GM21381 (cell line): ENCODE data around the gene G6PC1.
"Not testable (repeated sequence)": the region's sequence is repeated elsewhere in the genome, so short reads cannot be mapped to it uniquely, and the experiment has no call there.

Source experiments
- ATAC-seq: cut with Tn5 transposase; IDR thresholded peaks from one replicate; pipeline ENCODE4 v1.9.1; 2021; ENCODE audit warnings: mild to moderate bottlenecking, moderate library complexity; ENCODE audit not compliant: unreplicated experiment

Gene G6PC1

DNA sequence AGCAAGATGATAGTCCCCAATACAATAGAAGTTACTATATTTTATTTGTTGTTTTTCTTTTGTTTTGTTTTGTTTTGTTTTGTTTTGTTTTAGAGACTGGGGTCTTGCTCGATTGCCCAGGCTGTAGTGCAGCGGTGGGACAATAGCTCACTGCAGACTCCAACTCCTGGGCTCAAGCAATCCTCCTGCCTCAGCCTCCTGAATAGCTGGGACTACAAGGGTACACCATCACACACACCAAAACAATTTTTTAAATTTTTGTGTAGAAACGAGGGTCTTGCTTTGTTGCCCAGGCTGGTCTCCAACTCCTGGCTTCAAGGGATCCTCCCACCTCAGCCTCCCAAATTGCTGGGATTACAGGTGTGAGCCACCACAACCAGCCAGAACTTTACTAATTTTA is 618 bp upstream of the G6PC1 start:
- not testable (repeated sequence) for ATAC-seq

DNA sequence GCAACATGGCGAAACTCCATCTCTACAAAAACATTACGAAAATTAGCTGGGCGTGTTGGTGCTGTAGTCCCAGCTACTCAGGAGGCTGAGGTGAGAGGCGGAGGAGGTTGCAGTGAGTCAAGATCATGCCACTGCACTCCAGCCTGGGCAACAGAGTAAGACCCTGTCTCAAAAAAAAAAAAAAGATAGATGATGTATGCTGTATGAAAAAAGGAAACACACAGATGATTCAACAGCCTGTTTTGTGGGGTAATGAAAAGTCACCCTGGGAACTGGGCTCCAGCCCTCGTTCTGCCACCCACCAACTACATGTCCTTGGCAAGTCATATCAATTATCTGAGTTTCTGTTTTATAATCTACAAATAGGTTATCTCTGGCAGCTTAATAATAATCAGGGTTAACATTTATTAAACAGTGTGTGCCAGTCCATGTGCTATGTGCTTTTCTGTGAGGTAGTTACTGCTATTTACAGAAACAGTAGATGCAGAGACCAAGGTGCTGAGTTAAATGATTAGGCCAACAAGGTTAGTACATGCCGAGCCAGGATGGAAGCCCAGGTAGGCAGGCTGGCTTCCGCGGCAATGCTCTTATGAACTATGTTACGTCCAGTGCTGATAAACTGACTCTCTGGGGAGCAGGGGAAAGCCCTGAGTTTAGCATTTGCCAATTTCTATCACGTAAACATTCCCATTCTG is 1.1 kb downstream of the G6PC1 start:
- ATAC-seq: no peak

- no peak for ATAC-seq
These were observed 3.5 kb downstream of the G6PC1 start for GRCh38 chr17:42904110-42904469.

- ATAC-seq: no peak
These were observed 6.3 kb downstream of the G6PC1 start for GRCh38 chr17:42906772-42907446.

- ATAC-seq: no peak
These were observed 8.5 kb downstream of the G6PC1 start for GRCh38 chr17:42908872-42909700.

GRCh38 chr17:42913522-42913921 is 12.9 kb downstream of the G6PC1 start:
- ATAC-seq: no peak

DNA sequence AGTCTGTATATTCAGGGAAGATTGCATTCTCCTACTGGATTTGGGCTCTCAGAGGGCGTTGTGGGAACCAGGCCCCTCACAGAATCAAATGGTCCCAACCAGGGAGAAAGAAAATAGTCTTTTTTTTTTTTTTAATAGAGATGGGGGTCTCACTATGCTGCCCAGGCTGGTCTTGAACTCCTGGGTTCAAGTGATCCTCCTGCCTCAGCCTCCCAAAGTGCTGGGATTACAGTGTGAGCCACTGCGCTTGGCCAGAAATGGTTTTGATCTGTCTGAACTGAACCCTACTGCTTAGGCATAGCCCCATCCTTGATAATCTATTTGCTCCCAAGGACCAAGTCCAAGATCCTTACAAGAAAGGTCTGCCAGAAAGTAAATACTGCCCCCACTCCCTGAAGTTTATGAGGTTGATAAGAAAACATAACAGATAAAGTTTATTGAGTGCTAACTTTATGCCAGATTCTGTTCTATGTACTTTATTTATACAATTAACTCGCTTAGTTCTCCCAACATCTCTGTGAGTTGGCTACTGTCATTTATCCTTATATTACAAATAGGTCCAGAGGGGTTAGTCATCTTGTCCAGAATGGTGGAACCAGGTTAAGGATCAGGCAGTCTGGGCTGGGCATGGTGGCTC is 13.5 kb downstream of the G6PC1 start:
- ATAC-seq: no peak

GRCh38 chr17:42915288-42915687 is 14.7 kb downstream of the G6PC1 start:
- ATAC-seq: not testable (repeated sequence)

DNA sequence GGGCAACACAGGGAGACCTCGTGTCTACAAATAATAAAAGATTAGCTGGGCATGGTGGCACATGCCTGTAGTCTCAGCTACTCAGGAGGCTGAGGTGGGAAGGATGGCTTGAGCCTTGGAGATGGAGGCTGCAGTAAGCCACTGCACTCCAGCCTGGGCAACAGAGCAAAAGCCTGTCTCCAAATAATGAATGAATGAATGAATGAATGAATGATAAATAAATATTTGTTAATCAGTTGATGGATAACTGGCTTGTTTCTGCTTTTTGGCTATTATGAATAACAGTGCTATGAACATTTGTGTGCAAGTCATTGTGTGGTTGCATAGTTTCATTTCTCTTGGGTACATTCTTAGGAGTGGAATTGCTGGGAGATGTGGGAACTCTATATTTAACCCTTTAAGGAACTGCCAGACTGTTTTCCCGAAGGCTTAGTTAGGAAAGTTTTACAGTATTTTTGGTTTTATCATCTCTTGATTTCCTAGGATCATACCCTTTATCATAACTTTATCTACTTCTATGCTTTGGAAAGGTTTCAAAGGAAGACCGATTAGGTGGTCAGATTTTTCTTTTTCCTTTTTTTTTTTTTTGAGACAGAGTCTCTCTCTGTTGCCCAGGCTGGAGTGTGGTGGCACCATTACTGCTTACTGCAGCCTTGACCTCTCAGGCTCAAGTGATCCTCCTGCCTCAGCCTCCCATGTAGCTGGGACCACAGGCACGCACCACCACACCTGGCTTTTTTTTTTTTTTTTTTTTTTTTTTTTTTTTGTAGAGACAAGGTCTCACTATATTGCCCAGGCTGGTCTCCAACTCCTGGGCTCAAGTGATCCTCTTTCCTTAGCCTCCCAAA is 16.0 kb downstream of the G6PC1 start:
- not testable (repeated sequence) for ATAC-seq

DNA sequence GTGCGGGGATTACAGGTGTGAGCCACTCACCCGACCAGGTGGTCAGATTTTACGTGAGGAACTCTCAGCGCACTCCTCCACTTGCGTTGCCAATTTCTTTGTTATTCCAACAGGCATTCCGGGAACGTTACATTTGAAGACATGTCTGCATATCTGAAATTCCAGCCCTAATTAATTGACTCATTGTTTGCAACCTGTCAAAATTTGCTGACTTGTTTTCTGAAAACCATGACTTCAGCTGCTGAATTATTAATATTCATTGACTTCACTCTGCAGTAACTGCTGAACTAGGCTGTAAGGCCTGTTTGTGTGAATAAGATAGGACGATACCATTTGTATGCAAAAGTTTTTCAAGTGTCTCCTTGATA is 16.6 kb downstream of the G6PC1 start:
- ATAC-seq: no peak

GRCh38 chr17:42918902-42919521 is 18.4 kb downstream of the G6PC1 start:
- no peak for ATAC-seq

DNA sequence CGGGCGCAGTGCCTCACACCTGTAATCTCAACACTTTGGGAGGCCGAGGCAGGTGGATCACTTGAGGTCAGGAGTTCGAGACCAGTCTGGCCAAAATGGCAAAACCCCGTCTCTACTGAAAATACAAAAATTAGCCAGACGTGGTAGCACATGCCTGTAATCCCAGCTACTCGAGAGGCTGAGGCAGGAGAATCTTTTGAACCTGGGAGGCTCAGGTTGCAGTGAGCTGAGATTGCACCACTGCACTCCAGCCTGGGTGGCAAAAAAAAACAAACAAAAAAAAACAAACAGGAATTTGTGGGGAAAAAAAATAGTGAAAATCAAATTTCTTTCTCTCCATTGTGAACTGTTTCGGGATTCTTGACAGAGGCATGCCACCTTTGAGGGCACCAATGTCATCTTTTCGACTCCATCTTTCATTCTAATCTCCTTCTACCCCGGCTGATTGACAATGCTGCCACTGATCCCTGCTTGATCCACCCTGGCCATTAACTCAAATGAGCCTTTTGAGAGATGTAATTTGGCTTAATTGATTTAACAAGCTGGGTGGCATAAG is 19.0 kb downstream of the G6PC1 start:
- not testable (repeated sequence) for ATAC-seq

DNA sequence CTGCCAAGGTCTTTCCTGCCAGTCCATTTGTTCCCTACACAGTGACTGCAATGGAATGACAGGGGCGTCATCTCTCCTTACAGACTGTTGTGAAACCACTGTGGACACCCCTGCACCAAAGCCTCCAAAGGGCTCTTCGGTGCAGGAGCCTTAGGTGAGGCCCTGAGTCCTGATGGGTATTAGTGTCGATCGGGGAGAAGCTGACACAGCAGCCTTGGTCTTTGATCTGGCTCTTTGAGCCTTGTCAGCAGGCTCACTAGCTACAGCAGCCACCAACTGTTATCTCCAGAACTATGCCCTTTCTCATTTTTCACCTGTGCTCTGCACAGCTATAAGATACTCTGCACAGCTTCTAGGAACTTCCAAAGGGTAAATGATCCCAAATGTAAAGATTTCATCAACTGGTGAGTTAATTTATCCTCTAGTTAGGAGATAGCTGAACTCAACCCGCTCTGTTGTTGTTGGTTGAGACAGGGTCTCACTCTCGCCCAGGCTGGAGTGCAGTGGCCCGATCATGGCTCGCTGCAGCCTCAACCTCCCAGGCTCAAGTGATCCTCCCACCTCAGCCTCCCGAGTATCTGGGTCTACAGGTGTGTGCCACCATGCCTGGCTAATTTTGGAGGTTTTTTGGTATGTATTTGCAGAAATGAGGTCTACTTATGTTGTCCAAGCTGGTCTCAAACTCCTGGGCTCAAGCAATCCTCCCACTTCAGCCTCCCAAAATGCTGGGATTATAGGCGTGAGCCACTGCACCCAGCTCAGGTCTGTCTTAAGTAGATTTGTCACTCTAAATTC is 19.7 kb downstream of the G6PC1 start:
- no peak for ATAC-seq

- no peak for ATAC-seq
These were observed 20.3 kb downstream of the G6PC1 start for GRCh38 chr17:42920922-42921321.

DNA sequence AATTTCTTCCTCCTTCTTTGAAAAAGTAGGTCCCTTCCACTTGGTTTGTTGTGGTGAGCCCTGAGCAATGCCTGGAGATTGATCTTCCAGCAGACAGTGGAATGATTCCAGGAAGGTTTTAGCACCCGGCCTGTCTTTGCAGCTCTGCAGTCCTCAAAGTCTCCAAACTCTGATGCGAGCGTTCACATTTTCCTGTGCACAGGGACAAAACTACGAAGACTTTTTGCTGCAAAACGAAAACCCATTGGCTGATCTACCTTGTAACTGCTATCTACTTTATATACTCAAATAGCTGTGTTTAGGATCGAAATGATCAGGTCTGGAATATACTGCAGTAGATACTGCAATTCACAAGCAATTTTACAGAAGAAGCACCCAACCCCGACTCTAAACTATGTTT is 21.7 kb downstream of the G6PC1 start:
- ATAC-seq: no peak

DNA sequence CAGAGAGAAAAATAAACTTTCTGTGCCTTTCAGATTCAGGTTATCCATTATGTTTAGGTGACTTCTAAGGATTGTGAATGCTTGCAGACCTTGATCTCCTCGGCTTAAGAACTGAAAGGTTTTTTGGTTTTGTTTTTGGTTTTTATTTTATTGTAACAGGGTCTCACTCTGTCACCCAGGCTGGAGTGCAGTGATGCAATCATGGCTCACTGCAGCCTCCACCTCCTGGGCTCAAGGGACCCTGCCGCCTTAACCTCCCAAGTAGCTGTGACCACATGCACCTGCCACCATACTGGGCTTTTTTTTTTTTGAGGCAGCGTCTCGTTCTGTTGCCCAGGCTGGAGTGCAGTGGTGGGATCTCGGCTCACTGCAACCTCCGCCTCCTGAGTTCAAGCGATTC is 22.9 kb downstream of the G6PC1 start:
- ATAC-seq: not testable (repeated sequence)

- no peak for ATAC-seq
These were observed 24.3 kb downstream of the G6PC1 start for GRCh38 chr17:42924891-42925290.

DNA sequence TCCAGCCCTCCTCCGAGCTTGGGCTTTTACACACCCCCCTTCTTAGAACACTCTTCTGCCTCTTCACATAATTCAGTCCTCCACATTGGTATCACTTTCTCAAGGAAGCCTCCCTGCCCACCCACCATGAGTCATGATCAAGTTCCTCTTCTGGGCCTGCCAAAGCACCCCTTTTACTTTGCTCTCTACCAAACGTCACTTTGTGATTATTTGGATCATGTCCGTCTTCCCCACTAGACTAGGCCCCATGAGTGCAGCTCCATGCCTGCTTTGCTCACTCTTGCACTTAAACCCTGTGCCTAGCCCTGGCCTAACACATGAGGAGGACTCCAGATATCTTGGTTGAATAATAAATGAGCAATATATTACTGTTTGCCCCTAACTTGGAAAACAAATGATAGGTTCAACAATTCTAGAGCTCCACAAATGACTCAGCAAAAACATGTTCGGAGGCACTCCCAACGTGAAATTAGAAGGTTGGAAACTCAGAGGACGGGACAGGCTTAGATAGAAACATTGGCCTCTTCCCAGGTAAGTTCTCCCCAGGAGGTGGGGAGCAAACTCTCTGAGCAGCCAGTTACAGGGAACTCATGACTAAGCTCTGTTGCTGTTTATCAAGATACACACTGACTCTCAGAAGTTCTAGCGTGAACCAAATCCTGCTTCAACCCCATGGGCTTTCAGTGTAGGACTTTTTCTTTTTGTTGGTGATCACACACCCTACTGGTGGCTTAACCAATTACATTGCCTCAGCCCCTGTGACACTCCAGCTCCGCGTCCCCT is 28.3 kb downstream of the G6PC1 start:
- ATAC-seq: no peak
